K562 (cell line): ENCODE data around the gene PROK1. TPM values are rescaled to one million over a fixed set of nuclear protein-coding genes. Genes with fewer than 3 reads are reported as not detected.

Experiments
- ATF3 ChIP-seq, 2 experiments: fragments of 450-650 bp in 1 of 2; sonication (generic) in 1 of 2; formaldehyde crosslinking in 1 of 2; IDR thresholded peaks in 1 of 2; conservative IDR thresholded peaks in 1 of 2; 2 replicates each; pipeline versions ENCODE4 v1.6.1 to v1.8.1; 2016 to 2023; ENCODE audit warnings: mild to moderate bottlenecking in 2 of 2, moderate library complexity in 2 of 2, inconsistent platforms in 1 of 2, missing genetic modification reagents in 1 of 2
- CC2D1A ChIP-seq: fragments of 450-650 bp; IDR thresholded peaks from 2 replicates; pipeline ENCODE4 v1.6.1; 2017; ENCODE audit warnings: mild to moderate bottlenecking
- CEBPB ChIP-seq: fragments of 450-650 bp; IDR thresholded peaks from 2 replicates; pipeline ENCODE4 v1.6.1; 2016; ENCODE audit warnings: missing genetic modification characterization, missing compliant biosample characterization
- CREBBP ChIP-seq: IDR thresholded peaks from one replicate; pipeline ENCODE4 v1.6.1; 2012; ENCODE audit warnings: low read depth, mild to moderate bottlenecking, control low read depth, inconsistent platforms, low read length
- DDX20 ChIP-seq: fragments of 450-650 bp; IDR thresholded peaks from 2 replicates; pipeline ENCODE4 v1.6.1; 2016; ENCODE audit warnings: missing genetic modification characterization, low read depth, mild to moderate bottlenecking, missing compliant biosample characterization, moderate library complexity
- MTA3 ChIP-seq: fragments of 450-650 bp; formaldehyde crosslinking; IDR thresholded peaks from 2 replicates; pipeline ENCODE4 v1.6.1; 2017; ENCODE audit warnings: mild to moderate bottlenecking, borderline replicate concordance
- PTBP1 ChIP-seq: fragments of 200-400 bp; formaldehyde crosslinking; IDR thresholded peaks from 2 replicates; pipeline ENCODE4 v1.6.1; 2017; ENCODE audit warnings: low read depth, low read length
- TAL1 ChIP-seq: fragments of 450-650 bp; IDR thresholded peaks from 2 replicates; pipeline ENCODE4 v1.6.1; 2016; ENCODE audit warnings: mild to moderate bottlenecking
- ZNF77 ChIP-seq: fragments of 250-450 bp; sonication (Bioruptor Pico); IDR thresholded peaks from 2 replicates; pipeline ENCODE4 v1.5.0; 2020
- ZNF785 ChIP-seq: fragments of 250-450 bp; sonication (Bioruptor Pico); IDR thresholded peaks from 2 replicates; pipeline ENCODE4 v1.4.0; 2020; ENCODE audit warnings: mild to moderate bottlenecking
- polyA plus RNA-seq, 8 experiments: library from polyadenylated mRNA; depleted of rRNA in 4 of 8; stranded (reverse) in 5 of 8; unstranded in 3 of 8; fragments of >200 nt; fragmentation: Nextera tagmentation in 2 of 8; fragmentation: Illumina TruSeq in 1 of 8; extraction: Ambion mirVana in 2 of 8; extraction: Trizol in 1 of 8; gene quantifications; 2 replicates each; pipeline versions ENCODE4 v1.2.1 to v1.2.3, GENCODE V29; 2011 to 2014; ENCODE audit warnings: inconsistent platforms in 1 of 8, missing spikeins in 1 of 8
- total RNA-seq, 7 experiments: library from RNA; depleted of rRNA in 6 of 7; stranded (reverse); fragments of >200 nt in 6 of 7; fragmentation: Illumina TruSeq in 2 of 7; extraction: Trizol in 2 of 7; gene quantifications; 2 replicates each; pipeline versions ENCODE4 v1.2.1 to v1.2.3, GENCODE V29; 2011 to 2021; ENCODE audit warnings: low replicate concordance in 1 of 7
- TF ChIP-seq, protein P1 (sequence below): fragments of 450-650 bp; IDR thresholded peaks from 2 replicates; pipeline ENCODE4 v1.6.1; 2016; ENCODE audit warnings: mild to moderate bottlenecking, moderate library complexity

PROK1 gene
- total and polyA plus RNA-seq, 9 of the 15 experiments (the other 6 are each of a cell fraction or from before 2014, with no cell fraction given): 0.15 TPM; not detected in 8

GRCh38 chr1:110407260-110408210 lies 43.4 kb upstream of the PROK1 start, which contains the start of gene LAMTOR5 (continued):
- TF ChIP-seq, protein P1, sequence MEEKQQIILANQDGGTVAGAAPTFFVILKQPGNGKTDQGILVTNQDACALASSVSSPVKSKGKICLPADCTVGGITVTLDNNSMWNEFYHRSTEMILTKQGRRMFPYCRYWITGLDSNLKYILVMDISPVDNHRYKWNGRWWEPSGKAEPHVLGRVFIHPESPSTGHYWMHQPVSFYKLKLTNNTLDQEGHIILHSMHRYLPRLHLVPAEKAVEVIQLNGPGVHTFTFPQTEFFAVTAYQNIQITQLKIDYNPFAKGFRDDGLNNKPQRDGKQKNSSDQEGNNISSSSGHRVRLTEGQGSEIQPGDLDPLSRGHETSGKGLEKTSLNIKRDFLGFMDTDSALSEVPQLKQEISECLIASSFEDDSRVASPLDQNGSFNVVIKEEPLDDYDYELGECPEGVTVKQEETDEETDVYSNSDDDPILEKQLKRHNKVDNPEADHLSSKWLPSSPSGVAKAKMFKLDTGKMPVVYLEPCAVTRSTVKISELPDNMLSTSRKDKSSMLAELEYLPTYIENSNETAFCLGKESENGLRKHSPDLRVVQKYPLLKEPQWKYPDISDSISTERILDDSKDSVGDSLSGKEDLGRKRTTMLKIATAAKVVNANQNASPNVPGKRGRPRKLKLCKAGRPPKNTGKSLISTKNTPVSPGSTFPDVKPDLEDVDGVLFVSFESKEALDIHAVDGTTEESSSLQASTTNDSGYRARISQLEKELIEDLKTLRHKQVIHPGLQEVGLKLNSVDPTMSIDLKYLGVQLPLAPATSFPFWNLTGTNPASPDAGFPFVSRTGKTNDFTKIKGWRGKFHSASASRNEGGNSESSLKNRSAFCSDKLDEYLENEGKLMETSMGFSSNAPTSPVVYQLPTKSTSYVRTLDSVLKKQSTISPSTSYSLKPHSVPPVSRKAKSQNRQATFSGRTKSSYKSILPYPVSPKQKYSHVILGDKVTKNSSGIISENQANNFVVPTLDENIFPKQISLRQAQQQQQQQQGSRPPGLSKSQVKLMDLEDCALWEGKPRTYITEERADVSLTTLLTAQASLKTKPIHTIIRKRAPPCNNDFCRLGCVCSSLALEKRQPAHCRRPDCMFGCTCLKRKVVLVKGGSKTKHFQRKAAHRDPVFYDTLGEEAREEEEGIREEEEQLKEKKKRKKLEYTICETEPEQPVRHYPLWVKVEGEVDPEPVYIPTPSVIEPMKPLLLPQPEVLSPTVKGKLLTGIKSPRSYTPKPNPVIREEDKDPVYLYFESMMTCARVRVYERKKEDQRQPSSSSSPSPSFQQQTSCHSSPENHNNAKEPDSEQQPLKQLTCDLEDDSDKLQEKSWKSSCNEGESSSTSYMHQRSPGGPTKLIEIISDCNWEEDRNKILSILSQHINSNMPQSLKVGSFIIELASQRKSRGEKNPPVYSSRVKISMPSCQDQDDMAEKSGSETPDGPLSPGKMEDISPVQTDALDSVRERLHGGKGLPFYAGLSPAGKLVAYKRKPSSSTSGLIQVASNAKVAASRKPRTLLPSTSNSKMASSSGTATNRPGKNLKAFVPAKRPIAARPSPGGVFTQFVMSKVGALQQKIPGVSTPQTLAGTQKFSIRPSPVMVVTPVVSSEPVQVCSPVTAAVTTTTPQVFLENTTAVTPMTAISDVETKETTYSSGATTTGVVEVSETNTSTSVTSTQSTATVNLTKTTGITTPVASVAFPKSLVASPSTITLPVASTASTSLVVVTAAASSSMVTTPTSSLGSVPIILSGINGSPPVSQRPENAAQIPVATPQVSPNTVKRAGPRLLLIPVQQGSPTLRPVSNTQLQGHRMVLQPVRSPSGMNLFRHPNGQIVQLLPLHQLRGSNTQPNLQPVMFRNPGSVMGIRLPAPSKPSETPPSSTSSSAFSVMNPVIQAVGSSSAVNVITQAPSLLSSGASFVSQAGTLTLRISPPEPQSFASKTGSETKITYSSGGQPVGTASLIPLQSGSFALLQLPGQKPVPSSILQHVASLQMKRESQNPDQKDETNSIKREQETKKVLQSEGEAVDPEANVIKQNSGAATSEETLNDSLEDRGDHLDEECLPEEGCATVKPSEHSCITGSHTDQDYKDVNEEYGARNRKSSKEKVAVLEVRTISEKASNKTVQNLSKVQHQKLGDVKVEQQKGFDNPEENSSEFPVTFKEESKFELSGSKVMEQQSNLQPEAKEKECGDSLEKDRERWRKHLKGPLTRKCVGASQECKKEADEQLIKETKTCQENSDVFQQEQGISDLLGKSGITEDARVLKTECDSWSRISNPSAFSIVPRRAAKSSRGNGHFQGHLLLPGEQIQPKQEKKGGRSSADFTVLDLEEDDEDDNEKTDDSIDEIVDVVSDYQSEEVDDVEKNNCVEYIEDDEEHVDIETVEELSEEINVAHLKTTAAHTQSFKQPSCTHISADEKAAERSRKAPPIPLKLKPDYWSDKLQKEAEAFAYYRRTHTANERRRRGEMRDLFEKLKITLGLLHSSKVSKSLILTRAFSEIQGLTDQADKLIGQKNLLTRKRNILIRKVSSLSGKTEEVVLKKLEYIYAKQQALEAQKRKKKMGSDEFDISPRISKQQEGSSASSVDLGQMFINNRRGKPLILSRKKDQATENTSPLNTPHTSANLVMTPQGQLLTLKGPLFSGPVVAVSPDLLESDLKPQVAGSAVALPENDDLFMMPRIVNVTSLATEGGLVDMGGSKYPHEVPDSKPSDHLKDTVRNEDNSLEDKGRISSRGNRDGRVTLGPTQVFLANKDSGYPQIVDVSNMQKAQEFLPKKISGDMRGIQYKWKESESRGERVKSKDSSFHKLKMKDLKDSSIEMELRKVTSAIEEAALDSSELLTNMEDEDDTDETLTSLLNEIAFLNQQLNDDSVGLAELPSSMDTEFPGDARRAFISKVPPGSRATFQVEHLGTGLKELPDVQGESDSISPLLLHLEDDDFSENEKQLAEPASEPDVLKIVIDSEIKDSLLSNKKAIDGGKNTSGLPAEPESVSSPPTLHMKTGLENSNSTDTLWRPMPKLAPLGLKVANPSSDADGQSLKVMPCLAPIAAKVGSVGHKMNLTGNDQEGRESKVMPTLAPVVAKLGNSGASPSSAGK: peak; percentile 87
- TF ChIP-seq TAL1 (no peak), ATF3 (IDR thresholded peaks at IDR 0.05) (peak; percentile 35; the same call in 1 of the 2 replicates), ATF3 (CRISPR knock-in tag; conservative IDR thresholded peaks at IDR 0.05) (peak; percentile 59; the same call in 1 of the 2 replicates), DDX20 (no peak), ZNF785 (no peak), PTBP1 (no peak), CEBPB (tag) (no peak), CREBBP (no peak), CC2D1A (no peak), ZNF77 (CRISPR knock-in tag) (no peak), MTA3 (peak; percentile 100)
